Activated T-cell treated with anti-CD3 and anti-CD28 coated beads, Interleukin-2, amount 50 U/mL, for 72 hours (primary cell): ENCODE measurements around the gene MPRIP. TPM values are rescaled to one million over a fixed set of nuclear protein-coding genes. Genes with fewer than 3 reads are reported as not detected.
"Not testable (repeated sequence)": the region's sequence is repeated elsewhere in the genome, so short reads cannot be mapped to it uniquely, and the experiment has no call there.

Source experiments
- ATAC-seq, 2 donors: fragments of 150-1000 bp; cut with Tn5 transposase; replicated peaks in 1 of 2; 2 replicates each; pipeline ENCODE4 v1.10.0; 2021; ENCODE audit warnings: moderate library complexity in 2 of 2, mild to moderate bottlenecking in 1 of 2
- DNase-seq, 2 donors: peaks; one replicate each; pipeline ENCODE4 v3.0.0; 2021 to 2022; ENCODE audit warnings: mixed read lengths in 1 of 2
- H3K27ac Mint-ChIP-seq: one replicate; pipeline ENCODE4 v1.8.0; 2022; ENCODE audit warnings: mild to moderate bottlenecking, moderate library complexity, mixed read lengths
- H3K27me3 Mint-ChIP-seq: one replicate; pipeline ENCODE4 v1.8.0; 2022; ENCODE audit warnings: low read depth, mixed read lengths
- H3K36me3 Mint-ChIP-seq, 2 donors: one replicate each; pipeline ENCODE4 v1.8.0; 2022; ENCODE audit warnings: mixed read lengths in 2 of 2, mild to moderate bottlenecking in 1 of 2; ENCODE audit not compliant: insufficient read depth in 2 of 2
- H3K4me1 Mint-ChIP-seq: one replicate; pipeline ENCODE4 v1.8.0; 2022; ENCODE audit warnings: low read depth, mixed read lengths
- H3K4me3 Mint-ChIP-seq, 2 donors: one replicate each; pipeline ENCODE4 v1.8.0; 2022; ENCODE audit warnings: mild to moderate bottlenecking in 2 of 2, mixed read lengths in 2 of 2, moderate library complexity in 2 of 2
- H3K9me3 Mint-ChIP-seq, 2 donors: one replicate each; pipeline ENCODE4 v1.8.0; 2022; ENCODE audit warnings: mixed read lengths in 2 of 2
- total RNA-seq, 2 donors: library from RNA; stranded (reverse); gene quantifications; one replicate each; pipeline ENCODE4 v1.2.3, GENCODE V29; 2022

MPRIP gene
- total RNA-seq, 2 donors from 2014 or later = 110 to 128 TPM

- Mint-ChIP-seq H3K4me1 (peaks cover 38% of the 10 kb centered on the region), H3K4me3 (peak overlapping the region in 1 of 2 donors; percentile 33), H3K27ac (peak overlapping the region; percentile 8), H3K9me3 (no peaks in the 10 kb centered on the region), H3K36me3 (no peaks in the 10 kb centered on the region), H3K27me3 (no peaks in the 10 kb centered on the region)
- no peak for DNase-seq
- peak; percentile 24 to 42 for ATAC-seq
Measured at GRCh38 chr17:17126131-17127110, 84.2 kb downstream of the MPRIP start.

- ATAC-seq = no peak
- no peaks in the 10 kb centered on the region for H3K27me3 Mint-ChIP-seq
- H3K36me3 Mint-ChIP-seq = no peaks in the 10 kb centered on the region
- no peaks in the 10 kb centered on the region for H3K9me3 Mint-ChIP-seq
- peaks cover 38% of the 10 kb centered on the region for H3K4me1 Mint-ChIP-seq
- DNase-seq = no peak
- H3K4me3 Mint-ChIP-seq = no peak overlapping the region
- peak overlapping the region; percentile 8 for H3K27ac Mint-ChIP-seq
Measured at GRCh38 chr17:17127156-17127555, 84.9 kb downstream of the MPRIP start.

GRCh38 chr17:17127730-17128291, 85.6 kb downstream of the MPRIP start:
- no peaks in the 10 kb centered on the region for H3K9me3 Mint-ChIP-seq
- no peak for DNase-seq
- ATAC-seq = no peak
- no peak overlapping the region for H3K4me3 Mint-ChIP-seq
- no peaks in the 10 kb centered on the region for H3K36me3 Mint-ChIP-seq
- peaks cover 33% of the 10 kb centered on the region for H3K4me1 Mint-ChIP-seq
- no peaks in the 10 kb centered on the region for H3K27me3 Mint-ChIP-seq
- H3K27ac Mint-ChIP-seq = no peak overlapping the region

GRCh38 chr17:17128476-17129075, 86.3 kb downstream of the MPRIP start:
- Mint-ChIP-seq H3K36me3 (no peaks in the 10 kb centered on the region), H3K4me3 (no peak overlapping the region), H3K4me1 (peaks cover 31% of the 10 kb centered on the region), H3K9me3 (no peaks in the 10 kb centered on the region), H3K27ac (no peak overlapping the region), H3K27me3 (no peaks in the 10 kb centered on the region)
- no peak for DNase-seq
- no peak for ATAC-seq

GRCh38 chr17:17129466-17129865, 87.2 kb downstream of the MPRIP start:
- no peaks in the 10 kb centered on the region for H3K36me3 Mint-ChIP-seq
- no peaks in the 10 kb centered on the region for H3K27me3 Mint-ChIP-seq
- no peak overlapping the region for H3K27ac Mint-ChIP-seq
- ATAC-seq (no peak), DNase-seq (no peak)
- no peak overlapping the region for H3K4me3 Mint-ChIP-seq
- peaks cover 22% of the 10 kb centered on the region for H3K4me1 Mint-ChIP-seq
- no peaks in the 10 kb centered on the region for H3K9me3 Mint-ChIP-seq

GRCh38 chr17:17130077-17130844, 88.0 kb downstream of the MPRIP start:
- Mint-ChIP-seq H3K9me3 (no peaks in the 10 kb centered on the region), H3K4me3 (no peak overlapping the region), H3K4me1 (peaks cover 14% of the 10 kb centered on the region), H3K36me3 (no peaks in the 10 kb centered on the region), H3K27me3 (no peaks in the 10 kb centered on the region), H3K27ac (no peak overlapping the region)
- no peak for ATAC-seq
- no peak for DNase-seq

- Mint-ChIP-seq H3K36me3 (no peaks in the 10 kb centered on the region), H3K4me1 (no peaks in the 10 kb centered on the region), H3K4me3 (no peak overlapping the region), H3K27ac (no peak overlapping the region), H3K27me3 (no peaks in the 10 kb centered on the region), H3K9me3 (no peaks in the 10 kb centered on the region)
- ATAC-seq (no peak), DNase-seq (no peak)
Measured at GRCh38 chr17:17131839-17132238, 89.6 kb downstream of the MPRIP start.

GRCh38 chr17:17132746-17133145, 90.5 kb downstream of the MPRIP start:
- Mint-ChIP-seq H3K4me1 (no peaks in the 10 kb centered on the region), H3K36me3 (no peaks in the 10 kb centered on the region), H3K27me3 (no peaks in the 10 kb centered on the region), H3K9me3 (no peaks in the 10 kb centered on the region), H3K4me3 (no peak overlapping the region), H3K27ac (no peak overlapping the region)
- no peak for DNase-seq
- ATAC-seq = no peak

GRCh38 chr17:17134051-17134956, 92.0 kb downstream of the MPRIP start:
- H3K27ac Mint-ChIP-seq = no peak overlapping the region
- DNase-seq = no peak
- no peaks in the 10 kb centered on the region for H3K36me3 Mint-ChIP-seq
- no peak for ATAC-seq
- no peaks in the 10 kb centered on the region for H3K27me3 Mint-ChIP-seq
- H3K4me1 Mint-ChIP-seq = peaks cover 11% of the 10 kb centered on the region
- no peaks in the 10 kb centered on the region for H3K9me3 Mint-ChIP-seq
- no peak overlapping the region for H3K4me3 Mint-ChIP-seq

- Mint-ChIP-seq H3K36me3 (no peaks in the 10 kb centered on the region), H3K4me1 (peaks cover 11% of the 10 kb centered on the region), H3K9me3 (no peaks in the 10 kb centered on the region), H3K27me3 (no peaks in the 10 kb centered on the region), H3K27ac (no peak overlapping the region), H3K4me3 (no peak overlapping the region)
- DNase-seq = no peak
- ATAC-seq = no peak
Measured at GRCh38 chr17:17134957-17135333, 92.7 kb downstream of the MPRIP start.

GRCh38 chr17:17136221-17136620, 94.0 kb downstream of the MPRIP start:
- H3K27ac Mint-ChIP-seq, ATAC-seq, H3K9me3 Mint-ChIP-seq, H3K27me3 Mint-ChIP-seq, H3K36me3 Mint-ChIP-seq, DNase-seq, H3K4me3 Mint-ChIP-seq: not testable (repeated sequence)
- peaks cover 11% of the 10 kb centered on the region for H3K4me1 Mint-ChIP-seq
